Measurements from ENCODE around the gene LACTB. TPM values are rescaled to one million over a fixed set of nuclear protein-coding genes. Genes with fewer than 3 reads are reported as not detected.

LACTB gene
- total RNA-seq, 1 experiment from 2014 or later: 11.2 TPM

DNA sequence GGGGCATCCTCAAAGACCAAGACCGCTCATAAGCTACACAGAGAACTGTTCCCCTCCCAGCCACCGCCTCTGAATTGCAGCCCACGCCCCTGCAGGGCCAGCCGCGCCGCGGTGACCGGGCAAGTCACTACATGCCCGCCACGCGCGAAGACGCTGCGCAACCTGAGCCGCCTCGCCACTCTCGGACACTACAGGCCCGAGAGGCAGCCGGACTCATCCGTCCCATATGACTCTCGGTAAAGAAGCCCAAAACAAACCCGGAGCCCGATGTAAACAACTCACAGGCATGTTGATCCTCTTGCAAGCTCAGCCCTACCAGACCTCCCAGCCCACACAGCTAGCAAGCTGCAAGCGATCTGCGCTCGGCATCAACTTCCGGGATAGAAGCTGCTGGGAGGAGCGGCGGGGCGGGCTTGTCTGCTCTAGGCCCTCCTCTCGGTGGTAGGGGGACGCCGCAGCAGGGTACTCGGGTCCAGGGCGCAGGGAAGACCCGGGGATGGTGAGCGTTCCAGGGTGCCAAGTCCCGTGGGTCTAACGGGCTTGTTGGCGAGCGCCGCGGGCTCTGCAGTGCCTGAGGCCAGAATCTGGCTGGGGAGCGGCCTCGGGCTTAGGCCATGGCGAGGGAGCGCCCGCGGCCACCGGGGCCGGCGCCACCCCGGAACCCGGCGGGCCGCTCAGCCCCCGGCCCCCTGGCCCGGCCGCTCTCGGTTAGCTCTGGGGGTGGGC, 35.6 kb downstream of the LACTB start, which contains the start of gene RPS27L:
Gene RPS27L (minus strand): TSS at position 360 of the 726 bp plus-strand sequence. CDS start 72 bp downstream, at position 288.
- Histone ChIP-seq H3K4me2 (ENCODE audit: low read length) (peak within 1 kb of the TSS; percentile 88), H3K4me3 (ENCODE audit: low read length) (peak within 1 kb of the TSS; percentile 84), H3K36me3 (ENCODE audit: low read depth, low read length) (no peaks in the 10 kb centered on the region), H3K79me2 (ENCODE audit: low read length) (peaks cover 19% of the 10 kb centered on the region), H3K27ac (ENCODE audit: low read length) (peak within 1 kb of the TSS; percentile 51), H3K9me3 (ENCODE audit: low read length) (no peaks in the 10 kb centered on the region), H2AFZ (ENCODE audit: low read length) (peak within 1 kb of the TSS; percentile 92), H3K9ac (ENCODE audit: low read length) (peak within 1 kb of the TSS; percentile 76), H3K4me1 (ENCODE audit: insufficient read depth, low read length) (peaks cover 13% of the 10 kb centered on the region), H3F3A (ENCODE audit: low read length, unreplicated experiment) (no peaks in the 10 kb centered on the region), H4K20me1 (ENCODE audit: low read length) (no peaks in the 10 kb centered on the region), H3K9me2 (replicated peaks; ENCODE audit: low read length) (no peaks in the 10 kb centered on the region), H3K27me3 (ENCODE audit: low read length) (no peaks in the 10 kb centered on the region)
- ChIA-PET POLR2A (ENCODE audit: unreplicated experiment) (interaction anchor here (0.5 to 0.6 kb wide), 2 partner anchors 108 to 186 kb away, joined by 3 read pairs; no protein-coding TSS in a partner anchor), CTCF (no interaction called here)
- peak; percentile 91 for ATAC-seq
- no peak for TF ChIP-seq EZH2phosphoT487 (IDR thresholded peaks at IDR 0.05; ENCODE audit: borderline replicate concordance, low read length)
- TF ChIP-seq, protein P1, sequence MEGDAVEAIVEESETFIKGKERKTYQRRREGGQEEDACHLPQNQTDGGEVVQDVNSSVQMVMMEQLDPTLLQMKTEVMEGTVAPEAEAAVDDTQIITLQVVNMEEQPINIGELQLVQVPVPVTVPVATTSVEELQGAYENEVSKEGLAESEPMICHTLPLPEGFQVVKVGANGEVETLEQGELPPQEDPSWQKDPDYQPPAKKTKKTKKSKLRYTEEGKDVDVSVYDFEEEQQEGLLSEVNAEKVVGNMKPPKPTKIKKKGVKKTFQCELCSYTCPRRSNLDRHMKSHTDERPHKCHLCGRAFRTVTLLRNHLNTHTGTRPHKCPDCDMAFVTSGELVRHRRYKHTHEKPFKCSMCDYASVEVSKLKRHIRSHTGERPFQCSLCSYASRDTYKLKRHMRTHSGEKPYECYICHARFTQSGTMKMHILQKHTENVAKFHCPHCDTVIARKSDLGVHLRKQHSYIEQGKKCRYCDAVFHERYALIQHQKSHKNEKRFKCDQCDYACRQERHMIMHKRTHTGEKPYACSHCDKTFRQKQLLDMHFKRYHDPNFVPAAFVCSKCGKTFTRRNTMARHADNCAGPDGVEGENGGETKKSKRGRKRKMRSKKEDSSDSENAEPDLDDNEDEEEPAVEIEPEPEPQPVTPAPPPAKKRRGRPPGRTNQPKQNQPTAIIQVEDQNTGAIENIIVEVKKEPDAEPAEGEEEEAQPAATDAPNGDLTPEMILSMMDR (conservative IDR thresholded peaks at IDR 0.05; ENCODE audit: low read depth, low read length): no peak
- DNase-seq: peak; percentile 82
- no TSS peak for BruUV-seq (replicated peaks)
- intact Hi-C loops (cut with micrococcal nuclease): loop anchor here (2.0 to 5.0 kb wide), 4 partner anchors 35 to 245 kb away; partner anchors contain the start of gene APH1B

DNA sequence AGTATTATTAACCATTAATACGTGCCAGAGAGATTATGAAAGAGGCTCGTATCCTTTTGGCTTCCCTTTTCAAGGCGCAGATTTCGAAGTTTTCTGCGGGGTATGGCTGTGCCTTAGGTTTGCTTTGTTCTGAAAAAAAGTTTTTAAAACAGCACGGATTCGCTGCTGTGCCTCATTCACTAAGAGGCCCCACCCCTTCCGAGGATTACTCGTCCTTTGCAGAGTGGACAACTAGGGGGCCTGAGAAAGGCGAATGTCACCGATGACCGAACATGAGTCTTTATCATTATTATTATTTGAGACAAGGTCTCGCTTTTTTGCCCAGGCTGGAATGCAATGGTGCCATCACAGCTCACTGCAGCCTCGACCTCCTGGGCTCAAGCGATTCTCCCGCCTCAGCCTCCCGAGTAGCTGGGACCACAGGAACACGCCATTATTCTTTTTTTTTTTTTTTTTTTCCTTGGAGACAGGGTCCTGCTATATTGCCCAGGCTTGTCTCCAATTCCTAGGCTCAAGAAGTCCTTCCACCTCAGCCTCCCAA, 36.3 kb downstream of the LACTB start:
- H3K9me2 ChIP-seq (replicated peaks; ENCODE audit: low read length): no peaks in the 10 kb centered on the region
- peak overlapping the region; percentile 92 for H2AFZ ChIP-seq (ENCODE audit: low read length)
- H3F3A ChIP-seq (ENCODE audit: low read length, unreplicated experiment): no peaks in the 10 kb centered on the region
- DNase-seq: peak; percentile 54
- H3K4me1 ChIP-seq (ENCODE audit: insufficient read depth, low read length): peaks cover 13% of the 10 kb centered on the region
- peaks cover 19% of the 10 kb centered on the region for H3K79me2 ChIP-seq (ENCODE audit: low read length)
- H3K4me3 ChIP-seq (ENCODE audit: low read length): peak overlapping the region; percentile 84
- CTCF ChIA-PET: no interaction called here
- POLR2A ChIA-PET (ENCODE audit: unreplicated experiment): no interaction called here
- TF ChIP-seq EZH2phosphoT487 (IDR thresholded peaks at IDR 0.05; ENCODE audit: borderline replicate concordance, low read length) (no peak), EZH2 (IDR thresholded peaks at IDR 0.05; ENCODE audit: low read length, unreplicated experiment) (no peak)
- TF ChIP-seq, protein P1 (conservative IDR thresholded peaks at IDR 0.05; ENCODE audit: low read depth, low read length): no peak
- H3K27ac ChIP-seq (ENCODE audit: low read length): peak overlapping the region; percentile 51
- TSS peak; percentile 53 for BruUV-seq (replicated peaks)
- no peaks in the 10 kb centered on the region for H4K20me1 ChIP-seq (ENCODE audit: low read length)
- H3K9ac ChIP-seq (ENCODE audit: low read length): peak overlapping the region; percentile 76
- peak; percentile 71 for ATAC-seq
- no peaks in the 10 kb centered on the region for H3K9me3 ChIP-seq (ENCODE audit: low read length)
- H3K4me2 ChIP-seq (ENCODE audit: low read length): peak overlapping the region; percentile 88
- H3K27me3 ChIP-seq (ENCODE audit: low read length): no peaks in the 10 kb centered on the region
- intact Hi-C loops (cut with micrococcal nuclease): loop anchor here (2.0 to 5.0 kb wide), 4 partner anchors 34 to 244 kb away; partner anchors contain the start of gene APH1B
- no peaks in the 10 kb centered on the region for H3K36me3 ChIP-seq (ENCODE audit: low read depth, low read length)

DNA sequence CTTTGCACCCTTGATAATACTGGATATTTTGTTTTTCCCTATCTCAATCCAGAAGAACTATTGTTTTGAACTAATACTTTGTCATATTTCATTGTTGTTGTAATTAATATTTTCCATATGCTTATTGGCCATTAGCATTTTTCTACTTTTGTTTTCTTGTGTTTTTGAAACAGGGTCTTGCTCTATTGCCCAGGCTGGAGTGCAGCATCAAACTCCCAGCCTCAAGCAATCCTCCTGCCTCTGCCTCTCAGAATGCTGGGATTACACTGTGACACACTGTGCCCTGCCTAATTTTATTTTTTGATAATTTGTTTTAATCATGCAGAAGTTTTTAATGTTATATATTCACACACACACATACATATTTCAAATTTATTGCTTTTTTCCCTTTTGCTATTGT, 39.0 kb downstream of the LACTB start:
- CTCF ChIA-PET: no interaction called here
- ATAC-seq: no peak
- intact Hi-C loops (cut with micrococcal nuclease): no loop called here

More for the DNA sequence above, 39.0 kb downstream of the LACTB start:
- Histone ChIP-seq H3K4me2 (ENCODE audit: low read length) (peak overlapping the region; percentile 39; the same call in 1 of the 2 replicates), H3K4me3 (ENCODE audit: low read length) (no peak overlapping the region), H4K20me1 (ENCODE audit: low read length) (no peaks in the 10 kb centered on the region), H3K9me3 (ENCODE audit: low read length) (no peaks in the 10 kb centered on the region), H3K36me3 (ENCODE audit: low read depth, low read length) (no peaks in the 10 kb centered on the region), H3K4me1 (ENCODE audit: insufficient read depth, low read length) (peaks cover 10% of the 10 kb centered on the region; the same call in 1 of the 2 replicates), H2AFZ (ENCODE audit: low read length) (no peak overlapping the region), H3K9me2 (replicated peaks; ENCODE audit: low read length) (no peaks in the 10 kb centered on the region), H3K9ac (ENCODE audit: low read length) (no peak overlapping the region), H3F3A (ENCODE audit: low read length, unreplicated experiment) (no peaks in the 10 kb centered on the region), H3K27ac (ENCODE audit: low read length) (no peak overlapping the region), H3K79me2 (ENCODE audit: low read length) (peaks cover 15% of the 10 kb centered on the region), H3K27me3 (ENCODE audit: low read length) (no peaks in the 10 kb centered on the region)
- TF ChIP-seq EZH2 (IDR thresholded peaks at IDR 0.05; ENCODE audit: low read length, unreplicated experiment): no peak
- TF ChIP-seq, protein P1 (conservative IDR thresholded peaks at IDR 0.05; ENCODE audit: low read depth, low read length): no peak
- no peak for TF ChIP-seq EZH2phosphoT487 (IDR thresholded peaks at IDR 0.05; ENCODE audit: borderline replicate concordance, low read length)
- no TSS peak for BruUV-seq (replicated peaks)
- POLR2A ChIA-PET (ENCODE audit: unreplicated experiment): no interaction called here
- DNase-seq: no peak
